PFSK-1 (cell line): Measurements from ENCODE around the gene ZNF593.

ENCODE experiments used
- TAF1 ChIP-seq: IDR thresholded peaks from 2 replicates; pipeline ENCODE4 v1.6.1; 2012; ENCODE audit warnings: low read length, control low read depth, borderline replicate concordance; ENCODE audit not compliant: insufficient read depth
- TF ChIP-seq, protein P1 (sequence below), 2 experiments: IDR thresholded peaks; 2 replicates each; pipeline versions ENCODE4 v1.6.1 to v1.8.0; 2011 to 2012; ENCODE audit warnings: low read depth in 2 of 2, low read length in 2 of 2, control low read depth in 1 of 2, inconsistent platforms in 1 of 2, mild to moderate bottlenecking in 1 of 2, moderate library complexity in 1 of 2; ENCODE audit not compliant: insufficient read depth in 1 of 2

- TF ChIP-seq, protein P1, sequence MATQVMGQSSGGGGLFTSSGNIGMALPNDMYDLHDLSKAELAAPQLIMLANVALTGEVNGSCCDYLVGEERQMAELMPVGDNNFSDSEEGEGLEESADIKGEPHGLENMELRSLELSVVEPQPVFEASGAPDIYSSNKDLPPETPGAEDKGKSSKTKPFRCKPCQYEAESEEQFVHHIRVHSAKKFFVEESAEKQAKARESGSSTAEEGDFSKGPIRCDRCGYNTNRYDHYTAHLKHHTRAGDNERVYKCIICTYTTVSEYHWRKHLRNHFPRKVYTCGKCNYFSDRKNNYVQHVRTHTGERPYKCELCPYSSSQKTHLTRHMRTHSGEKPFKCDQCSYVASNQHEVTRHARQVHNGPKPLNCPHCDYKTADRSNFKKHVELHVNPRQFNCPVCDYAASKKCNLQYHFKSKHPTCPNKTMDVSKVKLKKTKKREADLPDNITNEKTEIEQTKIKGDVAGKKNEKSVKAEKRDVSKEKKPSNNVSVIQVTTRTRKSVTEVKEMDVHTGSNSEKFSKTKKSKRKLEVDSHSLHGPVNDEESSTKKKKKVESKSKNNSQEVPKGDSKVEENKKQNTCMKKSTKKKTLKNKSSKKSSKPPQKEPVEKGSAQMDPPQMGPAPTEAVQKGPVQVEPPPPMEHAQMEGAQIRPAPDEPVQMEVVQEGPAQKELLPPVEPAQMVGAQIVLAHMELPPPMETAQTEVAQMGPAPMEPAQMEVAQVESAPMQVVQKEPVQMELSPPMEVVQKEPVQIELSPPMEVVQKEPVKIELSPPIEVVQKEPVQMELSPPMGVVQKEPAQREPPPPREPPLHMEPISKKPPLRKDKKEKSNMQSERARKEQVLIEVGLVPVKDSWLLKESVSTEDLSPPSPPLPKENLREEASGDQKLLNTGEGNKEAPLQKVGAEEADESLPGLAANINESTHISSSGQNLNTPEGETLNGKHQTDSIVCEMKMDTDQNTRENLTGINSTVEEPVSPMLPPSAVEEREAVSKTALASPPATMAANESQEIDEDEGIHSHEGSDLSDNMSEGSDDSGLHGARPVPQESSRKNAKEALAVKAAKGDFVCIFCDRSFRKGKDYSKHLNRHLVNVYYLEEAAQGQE (IDR thresholded peaks at IDR 0.05; ENCODE audit: insufficient read depth in 1 of 2, low read depth in 2 of 2, low read length in 2 of 2) = no peak
- TF ChIP-seq TAF1 = no peak
Observed at GRCh38 chr1:26156285-26157038, 13.2 kb upstream of the ZNF593 start.
